GM12878 (cell line): ENCODE data around the gene DUSP22.

Experiments used
- ATF7 ChIP-seq: fragments of 450-650 bp; IDR thresholded peaks from 2 replicates; pipeline ENCODE4 v1.6.1; 2016; ENCODE audit warnings: low read depth, mild to moderate bottlenecking
- MAX ChIP-seq: IDR thresholded peaks from 2 replicates; pipeline ENCODE4 v1.6.1; 2012; ENCODE audit warnings: low read depth, low read length, improper control_type of control experiment
- NFXL1 ChIP-seq: fragments of 450-650 bp; IDR thresholded peaks from 2 replicates; pipeline ENCODE4 v1.6.1; 2017; ENCODE audit warnings: antibody characterized with exemption, mild to moderate bottlenecking, borderline replicate concordance
- SMAD1 ChIP-seq: fragments of 450-650 bp; IDR thresholded peaks from 2 replicates; pipeline ENCODE4 v1.6.1; 2018; ENCODE audit warnings: mild to moderate bottlenecking, low read depth; ENCODE audit not compliant: partially characterized antibody
- TAF1 ChIP-seq: IDR thresholded peaks from 2 replicates; pipeline ENCODE4 v1.6.1; 2011; ENCODE audit warnings: mild to moderate bottlenecking, low read depth, low read length, borderline replicate concordance
- USF2 ChIP-seq: IDR thresholded peaks from 2 replicates; pipeline ENCODE4 v1.6.1; 2011; ENCODE audit warnings: low read depth, low read length, improper control_type of control experiment, borderline replicate concordance
- ZNF207 ChIP-seq: fragments of 450-650 bp; IDR thresholded peaks from 2 replicates; pipeline ENCODE4 v1.6.1; 2014; ENCODE audit warnings: antibody characterized with exemption, mild to moderate bottlenecking, borderline replicate concordance
- ZNF24 ChIP-seq: fragments of 450-650 bp; IDR thresholded peaks from 2 replicates; pipeline ENCODE4 v1.6.1; 2017; ENCODE audit warnings: antibody characterized with exemption, mild to moderate bottlenecking
- TF ChIP-seq, protein P1 (sequence below): IDR thresholded peaks from 2 replicates; pipeline ENCODE4 v1.6.1; 2012; ENCODE audit warnings: low read depth, low read length, improper control_type of control experiment
- TF ChIP-seq, protein P2 (sequence below): fragments of 450-650 bp; IDR thresholded peaks from 2 replicates; pipeline ENCODE4 v1.6.1; 2017; ENCODE audit warnings: mild to moderate bottlenecking, moderate library complexity
- TF ChIP-seq, protein P3 (sequence below), 3 experiments: IDR thresholded peaks in 2 of 3; conservative IDR thresholded peaks in 1 of 3; 2 replicates each; pipeline ENCODE4 v1.5.1; 2011; ENCODE audit warnings: low read depth in 3 of 3, low read length in 3 of 3, mild to moderate bottlenecking in 3 of 3, control low read depth in 2 of 3, moderate library complexity in 2 of 3, inconsistent platforms in 1 of 3, mixed read lengths in 1 of 3; ENCODE audit not compliant: control insufficient read depth in 2 of 3, insufficient read depth in 1 of 3; ENCODE audit errors: extremely low read depth in 1 of 3

DNA sequence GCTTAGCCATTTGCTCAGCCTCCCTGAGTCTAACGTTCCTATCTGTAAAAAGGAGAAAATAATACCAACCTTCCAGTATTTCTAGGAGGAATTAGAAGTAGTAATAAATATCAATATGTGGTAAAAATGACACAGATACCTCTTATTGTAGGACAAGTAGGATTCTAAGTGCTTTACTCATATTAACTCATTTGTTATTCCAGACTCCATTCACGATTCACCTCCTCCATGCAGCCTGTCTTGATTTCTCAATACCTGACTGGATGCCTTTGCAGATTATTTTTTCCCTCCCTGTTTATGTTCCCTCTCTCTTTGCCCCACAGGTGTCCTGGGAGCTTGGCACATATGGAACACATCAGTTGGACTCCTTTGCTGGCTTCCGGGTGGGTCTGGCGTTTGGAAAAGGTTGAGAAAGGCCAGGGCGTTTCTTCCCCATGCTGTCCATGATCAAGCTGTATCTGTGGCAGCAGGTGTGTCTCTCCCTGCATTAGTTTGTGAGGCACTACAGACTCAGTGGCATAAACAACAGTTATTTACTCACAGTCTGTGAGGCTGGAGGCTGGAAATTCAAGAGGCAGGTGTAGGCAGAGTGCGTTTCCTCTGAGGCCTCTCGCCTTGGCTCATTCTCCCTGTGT lies 10.7 kb upstream of the DUSP22 start:
- TF ChIP-seq ZNF207 (no peak), ZNF24 (no peak), NFXL1 (no peak), TAF1 (no peak), SMAD1 (no peak), MAX (no peak), USF2 (no peak), ATF7 (no peak)
- TF ChIP-seq, protein P1, sequence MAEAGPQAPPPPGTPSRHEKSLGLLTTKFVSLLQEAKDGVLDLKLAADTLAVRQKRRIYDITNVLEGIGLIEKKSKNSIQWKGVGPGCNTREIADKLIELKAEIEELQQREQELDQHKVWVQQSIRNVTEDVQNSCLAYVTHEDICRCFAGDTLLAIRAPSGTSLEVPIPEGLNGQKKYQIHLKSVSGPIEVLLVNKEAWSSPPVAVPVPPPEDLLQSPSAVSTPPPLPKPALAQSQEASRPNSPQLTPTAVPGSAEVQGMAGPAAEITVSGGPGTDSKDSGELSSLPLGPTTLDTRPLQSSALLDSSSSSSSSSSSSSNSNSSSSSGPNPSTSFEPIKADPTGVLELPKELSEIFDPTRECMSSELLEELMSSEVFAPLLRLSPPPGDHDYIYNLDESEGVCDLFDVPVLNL: no peak
- TF ChIP-seq, protein P2, sequence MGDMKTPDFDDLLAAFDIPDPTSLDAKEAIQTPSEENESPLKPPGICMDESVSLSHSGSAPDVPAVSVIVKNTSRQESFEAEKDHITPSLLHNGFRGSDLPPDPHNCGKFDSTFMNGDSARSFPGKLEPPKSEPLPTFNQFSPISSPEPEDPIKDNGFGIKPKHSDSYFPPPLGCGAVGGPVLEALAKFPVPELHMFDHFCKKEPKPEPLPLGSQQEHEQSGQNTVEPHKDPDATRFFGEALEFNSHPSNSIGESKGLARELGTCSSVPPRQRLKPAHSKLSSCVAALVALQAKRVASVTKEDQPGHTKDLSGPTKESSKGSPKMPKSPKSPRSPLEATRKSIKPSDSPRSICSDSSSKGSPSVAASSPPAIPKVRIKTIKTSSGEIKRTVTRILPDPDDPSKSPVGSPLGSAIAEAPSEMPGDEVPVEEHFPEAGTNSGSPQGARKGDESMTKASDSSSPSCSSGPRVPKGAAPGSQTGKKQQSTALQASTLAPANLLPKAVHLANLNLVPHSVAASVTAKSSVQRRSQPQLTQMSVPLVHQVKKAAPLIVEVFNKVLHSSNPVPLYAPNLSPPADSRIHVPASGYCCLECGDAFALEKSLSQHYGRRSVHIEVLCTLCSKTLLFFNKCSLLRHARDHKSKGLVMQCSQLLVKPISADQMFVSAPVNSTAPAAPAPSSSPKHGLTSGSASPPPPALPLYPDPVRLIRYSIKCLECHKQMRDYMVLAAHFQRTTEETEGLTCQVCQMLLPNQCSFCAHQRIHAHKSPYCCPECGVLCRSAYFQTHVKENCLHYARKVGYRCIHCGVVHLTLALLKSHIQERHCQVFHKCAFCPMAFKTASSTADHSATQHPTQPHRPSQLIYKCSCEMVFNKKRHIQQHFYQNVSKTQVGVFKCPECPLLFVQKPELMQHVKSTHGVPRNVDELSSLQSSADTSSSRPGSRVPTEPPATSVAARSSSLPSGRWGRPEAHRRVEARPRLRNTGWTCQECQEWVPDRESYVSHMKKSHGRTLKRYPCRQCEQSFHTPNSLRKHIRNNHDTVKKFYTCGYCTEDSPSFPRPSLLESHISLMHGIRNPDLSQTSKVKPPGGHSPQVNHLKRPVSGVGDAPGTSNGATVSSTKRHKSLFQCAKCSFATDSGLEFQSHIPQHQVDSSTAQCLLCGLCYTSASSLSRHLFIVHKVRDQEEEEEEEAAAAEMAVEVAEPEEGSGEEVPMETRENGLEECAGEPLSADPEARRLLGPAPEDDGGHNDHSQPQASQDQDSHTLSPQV: no peak
- TF ChIP-seq, protein P3, sequence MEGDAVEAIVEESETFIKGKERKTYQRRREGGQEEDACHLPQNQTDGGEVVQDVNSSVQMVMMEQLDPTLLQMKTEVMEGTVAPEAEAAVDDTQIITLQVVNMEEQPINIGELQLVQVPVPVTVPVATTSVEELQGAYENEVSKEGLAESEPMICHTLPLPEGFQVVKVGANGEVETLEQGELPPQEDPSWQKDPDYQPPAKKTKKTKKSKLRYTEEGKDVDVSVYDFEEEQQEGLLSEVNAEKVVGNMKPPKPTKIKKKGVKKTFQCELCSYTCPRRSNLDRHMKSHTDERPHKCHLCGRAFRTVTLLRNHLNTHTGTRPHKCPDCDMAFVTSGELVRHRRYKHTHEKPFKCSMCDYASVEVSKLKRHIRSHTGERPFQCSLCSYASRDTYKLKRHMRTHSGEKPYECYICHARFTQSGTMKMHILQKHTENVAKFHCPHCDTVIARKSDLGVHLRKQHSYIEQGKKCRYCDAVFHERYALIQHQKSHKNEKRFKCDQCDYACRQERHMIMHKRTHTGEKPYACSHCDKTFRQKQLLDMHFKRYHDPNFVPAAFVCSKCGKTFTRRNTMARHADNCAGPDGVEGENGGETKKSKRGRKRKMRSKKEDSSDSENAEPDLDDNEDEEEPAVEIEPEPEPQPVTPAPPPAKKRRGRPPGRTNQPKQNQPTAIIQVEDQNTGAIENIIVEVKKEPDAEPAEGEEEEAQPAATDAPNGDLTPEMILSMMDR (IDR thresholded peaks at IDR 0.05 in 2 of 3, conservative IDR thresholded peaks at IDR 0.05 in 1 of 3; ENCODE audit: control insufficient read depth in 2 of 3, extremely low read depth in 1 of 3, insufficient read depth in 1 of 3, low read depth in 3 of 3, low read length in 3 of 3): no peak
